ENCODE results near the gene SPECC1. TPM values are rescaled to one million over a fixed set of nuclear protein-coding genes. Genes with fewer than 3 reads are reported as not detected.
"Not testable (repeated sequence)": the region's sequence is repeated elsewhere in the genome, so short reads cannot be mapped to it uniquely, and the experiment has no call there.

SPECC1 gene
- total RNA-seq, 1 donor, result 48.4 TPM

- Histone ChIP-seq H3K27me3 (ENCODE audit: insufficient read depth, low read length) (no peaks in the 10 kb centered on the region), H3K9me3 (ENCODE audit: low read depth, low read length) (no peaks in the 10 kb centered on the region), H3K4me1 (ENCODE audit: insufficient read depth, low read length) (no peaks in the 10 kb centered on the region), H3K4me3 (ENCODE audit: low read length) (no peak overlapping the region)
These were observed 163.2 kb downstream of the SPECC1 start for GRCh38 chr17:20172376-20172775.

DNA sequence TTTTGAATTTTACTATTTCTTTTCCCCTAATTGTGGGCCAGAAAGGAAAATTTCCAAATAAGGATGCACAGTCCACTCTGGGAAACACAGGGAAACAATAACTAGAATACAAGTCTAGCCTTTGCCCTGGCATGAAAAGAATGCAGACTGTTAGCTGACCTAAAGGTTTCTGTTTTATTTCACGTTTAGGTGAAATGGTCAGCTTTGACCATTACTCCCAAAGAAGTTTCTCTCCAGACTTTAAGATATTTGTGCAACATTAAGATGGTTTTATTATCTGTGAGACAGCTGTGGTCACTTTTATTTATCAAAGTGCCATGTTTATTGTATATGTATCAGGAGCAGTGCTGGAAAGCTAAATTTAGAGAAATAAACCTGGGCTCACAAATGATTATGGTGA is 163.9 kb downstream of the SPECC1 start:
- H3K27me3 ChIP-seq (ENCODE audit: insufficient read depth, low read length), result no peaks in the 10 kb centered on the region
- H3K9me3 ChIP-seq (ENCODE audit: low read depth, low read length), result no peaks in the 10 kb centered on the region
- no peak overlapping the region for H3K4me3 ChIP-seq (ENCODE audit: low read length)
- no peaks in the 10 kb centered on the region for H3K4me1 ChIP-seq (ENCODE audit: insufficient read depth, low read length)

- H3K4me1 ChIP-seq (ENCODE audit: insufficient read depth, low read length), result no peaks in the 10 kb centered on the region
- H3K27me3 ChIP-seq (ENCODE audit: insufficient read depth, low read length), result no peaks in the 10 kb centered on the region
- no peak overlapping the region for H3K4me3 ChIP-seq (ENCODE audit: low read length)
- H3K9me3 ChIP-seq (ENCODE audit: low read depth, low read length), result no peaks in the 10 kb centered on the region
These were observed 165.6 kb downstream of the SPECC1 start for GRCh38 chr17:20174588-20175265.

DNA sequence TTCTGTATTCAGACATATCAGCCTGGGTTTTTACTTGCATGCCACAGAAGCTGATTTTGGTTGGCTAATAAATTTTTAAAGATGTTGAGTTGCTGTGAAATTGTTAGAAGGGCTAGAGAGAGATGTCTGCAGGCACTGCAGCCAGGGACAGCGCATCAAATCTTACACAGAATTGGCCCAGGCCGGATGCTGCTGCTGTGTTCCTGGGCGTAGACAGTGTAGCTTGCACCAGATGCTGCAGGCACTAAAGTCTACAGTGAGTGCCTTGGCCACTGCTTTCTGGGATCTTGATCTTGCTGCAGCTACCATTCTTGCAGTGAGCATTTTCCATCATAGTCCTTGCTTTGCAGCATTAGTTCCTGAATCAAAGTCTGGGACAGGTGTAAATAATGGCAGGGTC is 169.9 kb downstream of the SPECC1 start:
- no peaks in the 10 kb centered on the region for H3K27me3 ChIP-seq (ENCODE audit: insufficient read depth, low read length)
- no peaks in the 10 kb centered on the region for H3K9me3 ChIP-seq (ENCODE audit: low read depth, low read length)
- peaks cover 1% of the 10 kb centered on the region for H3K4me1 ChIP-seq (ENCODE audit: insufficient read depth, low read length)
- no peak overlapping the region for H3K4me3 ChIP-seq (ENCODE audit: low read length)

- H3K4me1 ChIP-seq (ENCODE audit: insufficient read depth, low read length), result peaks cover 16% of the 10 kb centered on the region
- no peak overlapping the region for H3K4me3 ChIP-seq (ENCODE audit: low read length)
- H3K9me3 ChIP-seq (ENCODE audit: low read depth, low read length), result no peaks in the 10 kb centered on the region
These were observed 171.5 kb downstream of the SPECC1 start for GRCh38 chr17:20180661-20181060.

GRCh38 chr17:20184181-20184580 is 175.0 kb downstream of the SPECC1 start:
- Histone ChIP-seq H3K4me1 (ENCODE audit: insufficient read depth, low read length) (peaks cover 16% of the 10 kb centered on the region), H3K27me3 (ENCODE audit: insufficient read depth, low read length) (no peaks in the 10 kb centered on the region), H3K4me3 (ENCODE audit: low read length) (no peak overlapping the region), H3K9me3 (ENCODE audit: low read depth, low read length) (no peaks in the 10 kb centered on the region)

More at GRCh38 chr17:20180661-20181060, 171.5 kb downstream of the SPECC1 start:
- no peaks in the 10 kb centered on the region for H3K27me3 ChIP-seq (ENCODE audit: insufficient read depth, low read length)

GRCh38 chr17:20184977-20185619 is 175.9 kb downstream of the SPECC1 start:
- H3K4me3 ChIP-seq (ENCODE audit: low read length), result no peak overlapping the region
- no peaks in the 10 kb centered on the region for H3K9me3 ChIP-seq (ENCODE audit: low read depth, low read length)
- peaks cover 16% of the 10 kb centered on the region for H3K4me1 ChIP-seq (ENCODE audit: insufficient read depth, low read length)
- no peaks in the 10 kb centered on the region for H3K27me3 ChIP-seq (ENCODE audit: insufficient read depth, low read length)

GRCh38 chr17:20187049-20187448 is 177.9 kb downstream of the SPECC1 start:
- H3K9me3 ChIP-seq (ENCODE audit: low read depth, low read length), result no peaks in the 10 kb centered on the region
- no peaks in the 10 kb centered on the region for H3K27me3 ChIP-seq (ENCODE audit: insufficient read depth, low read length)
- H3K4me3 ChIP-seq (ENCODE audit: low read length), result no peak overlapping the region
- peaks cover 16% of the 10 kb centered on the region for H3K4me1 ChIP-seq (ENCODE audit: insufficient read depth, low read length)

GRCh38 chr17:20189302-20189701 is 180.1 kb downstream of the SPECC1 start:
- peaks cover 13% of the 10 kb centered on the region for H3K4me1 ChIP-seq (ENCODE audit: insufficient read depth, low read length)
- H3K4me3 ChIP-seq (ENCODE audit: low read length), result no peak overlapping the region
- no peaks in the 10 kb centered on the region for H3K9me3 ChIP-seq (ENCODE audit: low read depth, low read length)
- no peaks in the 10 kb centered on the region for H3K27me3 ChIP-seq (ENCODE audit: insufficient read depth, low read length)

- peaks cover 7% of the 10 kb centered on the region for H3K4me1 ChIP-seq (ENCODE audit: insufficient read depth, low read length)
- H3K27me3 ChIP-seq (ENCODE audit: insufficient read depth, low read length), result no peaks in the 10 kb centered on the region
- H3K4me3 ChIP-seq (ENCODE audit: low read length), result no peak overlapping the region
- no peaks in the 10 kb centered on the region for H3K9me3 ChIP-seq (ENCODE audit: low read depth, low read length)
These were observed 180.8 kb downstream of the SPECC1 start for GRCh38 chr17:20189979-20190378.

DNA sequence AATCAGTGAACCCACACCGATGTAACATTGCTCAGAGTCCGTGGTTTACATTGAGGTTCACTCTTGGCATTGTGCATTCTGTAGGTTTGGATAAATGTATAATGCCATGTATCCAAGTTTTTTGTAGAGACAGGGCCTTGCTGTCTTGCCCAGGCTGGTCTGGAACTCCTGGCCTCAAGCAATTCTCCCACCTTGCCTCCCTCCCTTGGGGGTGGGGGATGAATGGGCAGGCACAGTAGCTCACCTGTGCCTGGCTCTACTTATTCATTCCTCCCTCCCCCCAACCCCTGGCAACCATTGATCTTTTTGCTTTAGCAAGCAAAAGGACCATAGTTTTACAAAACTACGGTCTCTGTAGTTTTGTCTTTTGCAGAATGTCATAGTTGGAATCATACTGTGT is 181.4 kb downstream of the SPECC1 start:
- no peak overlapping the region for H3K4me3 ChIP-seq (ENCODE audit: low read length)
- H3K9me3 ChIP-seq (ENCODE audit: low read depth, low read length), result no peaks in the 10 kb centered on the region
- H3K4me1 ChIP-seq (ENCODE audit: insufficient read depth, low read length), result peaks cover under 1% of the 10 kb centered on the region
- no peaks in the 10 kb centered on the region for H3K27me3 ChIP-seq (ENCODE audit: insufficient read depth, low read length)

DNA sequence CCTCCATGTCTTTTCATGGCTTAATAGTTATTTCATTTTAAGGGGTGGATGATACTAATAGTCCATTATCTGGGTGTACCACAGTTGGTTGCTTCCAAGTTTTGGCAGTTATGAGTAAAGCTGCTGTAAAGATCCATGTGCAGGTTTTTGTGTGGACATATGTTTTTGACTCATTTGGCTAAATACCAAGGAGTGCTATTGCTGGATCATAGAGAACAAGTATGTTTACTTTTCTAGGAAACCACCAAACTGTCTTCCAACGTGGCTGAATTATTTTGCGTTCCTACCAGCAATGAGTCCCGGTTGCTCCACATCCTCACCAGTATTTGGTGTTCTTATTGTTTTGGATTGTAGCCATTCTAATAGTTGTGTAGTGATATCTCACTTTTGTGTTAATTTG is 181.9 kb downstream of the SPECC1 start:
- H3K4me1 ChIP-seq (ENCODE audit: insufficient read depth, low read length), result no peaks in the 10 kb centered on the region
- H3K27me3 ChIP-seq (ENCODE audit: insufficient read depth, low read length), result no peaks in the 10 kb centered on the region
- no peaks in the 10 kb centered on the region for H3K9me3 ChIP-seq (ENCODE audit: low read depth, low read length)
- no peak overlapping the region for H3K4me3 ChIP-seq (ENCODE audit: low read length)

DNA sequence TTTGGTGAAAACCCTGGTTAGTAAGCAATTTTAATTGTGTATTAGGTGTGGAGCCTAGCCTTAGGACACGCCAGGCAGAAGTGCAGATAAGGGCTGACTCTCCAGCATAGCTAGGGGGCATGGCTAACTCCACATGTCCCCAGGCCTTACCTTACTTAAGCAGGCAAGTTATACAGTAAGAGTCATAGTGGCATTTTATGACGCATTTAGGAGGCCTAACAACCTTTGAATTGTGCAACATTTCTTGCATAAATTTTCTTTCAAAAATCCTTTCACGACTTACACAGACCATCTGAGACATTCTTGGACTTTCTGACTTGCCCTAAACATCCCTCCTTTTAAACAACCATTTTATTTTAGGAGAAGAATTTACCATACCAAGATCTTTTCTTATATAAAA is 187.1 kb downstream of the SPECC1 start:
- not testable (repeated sequence) for H3K4me3 ChIP-seq (ENCODE audit: low read length); H3K9me3 ChIP-seq (ENCODE audit: low read depth, low read length); H3K4me1 ChIP-seq (ENCODE audit: insufficient read depth, low read length); H3K27me3 ChIP-seq (ENCODE audit: insufficient read depth, low read length)

DNA sequence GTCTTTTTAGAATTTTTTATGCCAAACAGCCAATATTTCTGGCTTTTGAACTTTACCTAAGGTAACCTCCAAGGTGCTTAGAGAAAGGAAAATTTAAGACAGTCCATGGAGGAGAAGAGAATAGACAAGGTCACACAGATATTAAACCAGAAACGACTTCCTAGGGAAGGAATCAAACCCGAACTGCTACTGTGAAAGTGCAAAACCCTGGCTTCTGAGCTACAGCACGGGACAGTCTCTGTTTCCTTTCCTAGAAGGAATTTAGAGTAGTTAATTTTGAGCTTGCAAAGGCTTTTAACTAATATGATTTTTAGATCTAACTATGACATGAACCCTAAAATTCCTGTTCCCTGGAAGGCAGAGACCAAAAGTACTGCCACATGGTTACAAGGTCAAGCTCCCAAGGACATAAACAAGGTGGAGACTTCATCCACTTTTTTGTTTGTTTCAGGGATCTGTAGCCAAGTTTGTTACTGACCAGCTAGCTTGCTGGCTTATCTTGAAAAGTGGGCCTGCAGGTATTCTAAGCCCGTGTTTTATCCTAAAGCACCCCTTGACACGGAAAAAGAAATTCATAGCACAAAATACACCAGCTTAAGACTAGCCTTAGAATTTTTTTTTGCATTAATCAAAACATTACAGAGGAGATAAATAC is 188.2 kb downstream of the SPECC1 start:
- H3K9me3 ChIP-seq (ENCODE audit: low read depth, low read length), result no peaks in the 10 kb centered on the region
- no peak overlapping the region for H3K4me3 ChIP-seq (ENCODE audit: low read length)
- H3K27me3 ChIP-seq (ENCODE audit: insufficient read depth, low read length), result no peaks in the 10 kb centered on the region
- H3K4me1 ChIP-seq (ENCODE audit: insufficient read depth, low read length), result no peaks in the 10 kb centered on the region

- Histone ChIP-seq H3K27me3 (ENCODE audit: insufficient read depth, low read length) (no peaks in the 10 kb centered on the region), H3K9me3 (ENCODE audit: low read depth, low read length) (no peaks in the 10 kb centered on the region), H3K4me3 (ENCODE audit: low read length) (no peak overlapping the region), H3K4me1 (ENCODE audit: insufficient read depth, low read length) (peaks cover 7% of the 10 kb centered on the region)
These were observed 191.0 kb downstream of the SPECC1 start for GRCh38 chr17:20200016-20200795.

Measured in mononuclear cell (primary cell).